ENCODE data around the gene OSBPL5. TPM values are rescaled to one million over a fixed set of nuclear protein-coding genes. Genes with fewer than 3 reads are reported as not detected.

OSBPL5 gene
- total and polyA plus RNA-seq, 2 of the 4 experiments (the other 2 are of a cell fraction), result 14.9 to 22.3 TPM

DNA sequence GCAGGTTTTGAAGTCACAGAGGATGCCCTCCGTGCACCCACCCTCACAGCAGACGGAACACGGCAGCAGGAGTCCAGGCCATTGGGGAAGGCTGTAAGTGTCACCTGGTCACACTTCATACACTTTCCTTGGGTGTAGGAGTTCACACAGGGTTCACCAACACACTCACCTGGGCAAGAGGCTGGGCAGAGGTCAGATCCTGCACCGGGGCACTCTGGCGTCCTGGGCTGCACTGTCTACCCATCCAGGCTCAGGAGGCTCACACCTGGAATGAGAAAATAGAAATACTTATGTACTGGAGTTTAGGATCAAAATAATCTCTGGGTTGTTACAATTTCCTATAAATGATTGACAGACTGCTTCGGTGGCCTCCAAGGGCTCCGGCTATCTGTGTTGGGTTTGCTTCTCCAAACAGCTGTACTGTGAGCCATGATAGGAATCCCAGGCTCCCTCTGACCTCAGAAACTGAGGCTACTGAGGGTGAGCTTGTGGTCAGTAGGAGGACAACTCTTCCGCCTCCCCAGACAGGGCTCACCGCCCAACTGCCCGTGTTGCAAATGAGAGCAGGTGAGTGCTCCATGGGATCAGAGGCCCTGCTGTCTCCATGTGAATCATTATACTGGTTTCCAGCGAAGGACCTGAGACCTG, 87.8 kb downstream of the OSBPL5 start:
- Histone ChIP-seq H3K4me1 (ENCODE audit: control insufficient read depth, insufficient read depth, low read length) (no peaks in the 10 kb centered on the region; the same call in 1 of the 2 replicates), H3K36me3 (ENCODE audit: control insufficient read depth, insufficient read depth, low read length) (no peaks in the 10 kb centered on the region), H3K79me1 (ENCODE audit: low read depth in 1 of 2, low read length in 2 of 2) (no peaks in the 10 kb centered on the region), H3K9me1 (ENCODE audit: insufficient read depth, low read length) (no peaks in the 10 kb centered on the region), H2AK9ac (replicated peaks; ENCODE audit: low read depth, low read length, poor library complexity) (no peak overlapping the region), H3K27me3 (ENCODE audit: control insufficient read depth, insufficient read depth, low read length) (peaks cover 2% of the 10 kb centered on the region), H3K14ac (replicated peaks; ENCODE audit: low read depth, low read length) (no peak overlapping the region), H3K56ac (ENCODE audit: extremely low read depth, insufficient read depth, low read length) (no peak overlapping the region), H3K4ac (ENCODE audit: low read depth, low read length) (no peak overlapping the region), H4K8ac (ENCODE audit: low read depth in 2 of 2, low read length in 2 of 2) (no peak overlapping the region), H4K91ac (ENCODE audit: insufficient read depth, low read depth, low read length) (no peak overlapping the region), H2BK5ac (ENCODE audit: low read depth, low read length, poor library complexity, severe bottlenecking) (no peak overlapping the region), H3K4me3 (ENCODE audit: insufficient read depth, low read depth, low read length) (no peak overlapping the region), H2BK120ac (ENCODE audit: low read depth, low read length) (no peak overlapping the region), H3K23ac (ENCODE audit: low read depth, low read length) (no peak overlapping the region), H3K9me3 (ENCODE audit: control insufficient read depth, insufficient read depth, low read length) (no peaks in the 10 kb centered on the region), H2BK20ac (ENCODE audit: low read depth, low read length) (no peak overlapping the region), H3K4me2 (ENCODE audit: low read depth, low read length) (no peak overlapping the region), H4K20me1 (ENCODE audit: insufficient read depth, low read length) (no peaks in the 10 kb centered on the region), H4K5ac (ENCODE audit: low read depth, low read length) (no peak overlapping the region), H2AK5ac (ENCODE audit: low read depth, low read length) (no peak overlapping the region), H2AFZ (replicated peaks; ENCODE audit: low read length, poor library complexity) (no peak overlapping the region), H3K18ac (ENCODE audit: low read depth, low read length) (no peak overlapping the region), H3K27ac (ENCODE audit: insufficient read depth, low read length) (no peak overlapping the region), H3K9ac (ENCODE audit: low read depth, low read length) (no peak overlapping the region), H2BK15ac (ENCODE audit: low read depth, low read length) (no peak overlapping the region)
- CTCF ChIA-PET, result interaction anchor here (1.3 kb wide), 1 partner anchor 14 kb away, joined by 5 read pairs; no protein-coding TSS in a partner anchor
- in situ Hi-C loops (cut with MboI; ENCODE audit: low sequenced_read_pairs), result no loop called here
- BruUV-seq (replicated peaks), result no TSS peak
- POLR2A ChIA-PET (ENCODE audit: unreplicated experiment), result no interaction called here
- dilution Hi-C loops (cut with HindIII; ENCODE audit: low sequenced_read_pairs, unreplicated experiment), result no loop called here
- TF ChIP-seq RCOR1 (IDR thresholded peaks at IDR 0.05; ENCODE audit: insufficient replicate concordance, low read length) (no peak), BHLHE40 (IDR thresholded peaks at IDR 0.05; ENCODE audit: low read depth, low read length) (no peak), USF2 (IDR thresholded peaks at IDR 0.05; ENCODE audit: low read depth, low read length) (no peak), CEBPB (IDR thresholded peaks at IDR 0.05; ENCODE audit: low read depth, low read length) (no peak), RAD21 (IDR thresholded peaks at IDR 0.05; ENCODE audit: low read length) (no peak), MAZ (IDR thresholded peaks at IDR 0.05; ENCODE audit: borderline replicate concordance, low read depth, low read length) (no peak), CTCF (conservative IDR thresholded peaks at IDR 0.05; ENCODE audit: low read depth, low read length) (no peak), FOS (IDR thresholded peaks at IDR 0.05; ENCODE audit: low read depth, low read length) (no peak), MXI1 (IDR thresholded peaks at IDR 0.05; ENCODE audit: borderline replicate concordance, low read depth, low read length) (no peak), RFX5 (IDR thresholded peaks at IDR 0.05; ENCODE audit: low read depth, low read length) (no peak), NFE2L2 (IDR thresholded peaks at IDR 0.05; ENCODE audit: low read depth, low read length) (no peak), SMC3 (IDR thresholded peaks at IDR 0.05; ENCODE audit: low read depth, low read length) (no peak)
- TF ChIP-seq, protein P1, sequence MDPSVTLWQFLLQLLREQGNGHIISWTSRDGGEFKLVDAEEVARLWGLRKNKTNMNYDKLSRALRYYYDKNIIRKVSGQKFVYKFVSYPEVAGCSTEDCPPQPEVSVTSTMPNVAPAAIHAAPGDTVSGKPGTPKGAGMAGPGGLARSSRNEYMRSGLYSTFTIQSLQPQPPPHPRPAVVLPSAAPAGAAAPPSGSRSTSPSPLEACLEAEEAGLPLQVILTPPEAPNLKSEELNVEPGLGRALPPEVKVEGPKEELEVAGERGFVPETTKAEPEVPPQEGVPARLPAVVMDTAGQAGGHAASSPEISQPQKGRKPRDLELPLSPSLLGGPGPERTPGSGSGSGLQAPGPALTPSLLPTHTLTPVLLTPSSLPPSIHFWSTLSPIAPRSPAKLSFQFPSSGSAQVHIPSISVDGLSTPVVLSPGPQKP (IDR thresholded peaks at IDR 0.05; ENCODE audit: borderline replicate concordance, low read depth, low read length), result no peak
- intact Hi-C loops (cut with micrococcal nuclease), result no loop called here
- ATAC-seq (ENCODE audit: low read depth) (no peak), DNase-seq (no peak)
- WGBS, 2 experiments (ENCODE audit: extremely low coverage in 2 of 2, insufficient read length in 1 of 2), result 100% methylated on average over 2 of the region's 11 CpGs; no CpG with 5 or more reads in 1 of the 2 experiments

Data from IMR-90 (cell line).